Measurements from ENCODE around the gene TIE1.

DNA sequence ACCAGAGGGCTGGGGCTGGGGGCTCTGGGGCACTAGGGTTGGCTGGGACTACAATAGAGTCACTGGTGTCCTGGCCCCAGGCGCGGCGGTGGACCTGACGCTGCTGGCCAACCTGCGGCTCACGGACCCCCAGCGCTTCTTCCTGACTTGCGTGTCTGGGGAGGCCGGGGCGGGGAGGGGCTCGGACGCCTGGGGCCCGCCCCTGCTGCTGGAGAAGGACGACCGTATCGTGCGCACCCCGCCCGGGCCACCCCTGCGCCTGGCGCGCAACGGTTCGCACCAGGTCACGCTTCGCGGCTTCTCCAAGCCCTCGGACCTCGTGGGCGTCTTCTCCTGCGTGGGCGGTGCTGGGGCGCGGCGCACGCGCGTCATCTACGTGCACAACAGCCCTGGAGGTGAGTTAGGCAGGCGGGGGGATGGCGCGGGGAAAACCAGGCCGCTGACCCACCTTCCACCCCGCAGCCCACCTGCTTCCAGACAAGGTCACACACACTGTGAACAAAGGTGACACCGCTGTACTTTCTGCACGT is 4.1 kb downstream of the TIE1 start:
- TF ChIP-seq, protein P1, sequence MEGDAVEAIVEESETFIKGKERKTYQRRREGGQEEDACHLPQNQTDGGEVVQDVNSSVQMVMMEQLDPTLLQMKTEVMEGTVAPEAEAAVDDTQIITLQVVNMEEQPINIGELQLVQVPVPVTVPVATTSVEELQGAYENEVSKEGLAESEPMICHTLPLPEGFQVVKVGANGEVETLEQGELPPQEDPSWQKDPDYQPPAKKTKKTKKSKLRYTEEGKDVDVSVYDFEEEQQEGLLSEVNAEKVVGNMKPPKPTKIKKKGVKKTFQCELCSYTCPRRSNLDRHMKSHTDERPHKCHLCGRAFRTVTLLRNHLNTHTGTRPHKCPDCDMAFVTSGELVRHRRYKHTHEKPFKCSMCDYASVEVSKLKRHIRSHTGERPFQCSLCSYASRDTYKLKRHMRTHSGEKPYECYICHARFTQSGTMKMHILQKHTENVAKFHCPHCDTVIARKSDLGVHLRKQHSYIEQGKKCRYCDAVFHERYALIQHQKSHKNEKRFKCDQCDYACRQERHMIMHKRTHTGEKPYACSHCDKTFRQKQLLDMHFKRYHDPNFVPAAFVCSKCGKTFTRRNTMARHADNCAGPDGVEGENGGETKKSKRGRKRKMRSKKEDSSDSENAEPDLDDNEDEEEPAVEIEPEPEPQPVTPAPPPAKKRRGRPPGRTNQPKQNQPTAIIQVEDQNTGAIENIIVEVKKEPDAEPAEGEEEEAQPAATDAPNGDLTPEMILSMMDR (conservative IDR thresholded peaks at IDR 0.05) = no peak
- TF ChIP-seq EZH2 (IDR thresholded peaks at IDR 0.05; ENCODE audit: low read depth) = no peak
